ENCODE results near the gene CELSR1.

GRCh38 chr22:46380069-46380468 lies 157.4 kb downstream of the CELSR1 start:
- TF ChIP-seq POLR2A (IDR thresholded peaks at IDR 0.05; ENCODE audit: low read depth, low read length), result no peak
- TF ChIP-seq TAF1 (IDR thresholded peaks at IDR 0.05; ENCODE audit: borderline replicate concordance, low read depth, low read length), result no peak
- TF ChIP-seq POLR2AphosphoS5 (IDR thresholded peaks at IDR 0.05; ENCODE audit: low read depth, low read length), result no peak

Data from GM12892 (cell line).